Neural progenitor cell (in vitro differentiated cells): Measurements from ENCODE around the gene ITIH6. TPM values are rescaled to one million over a fixed set of nuclear protein-coding genes. Genes with fewer than 3 reads are reported as not detected.

Experiments used
- DNase-seq: peaks from one replicate; pipeline ENCODE4 v3.0.0-alpha.2; 2016; ENCODE audit warnings: low spot score
- H2AFZ ChIP-seq: fragments of 200-600 bp; sonication (generic); replicated peaks from 2 replicates; pipeline ENCODE4 v1.6.1; 2016; ENCODE audit warnings: antibody characterized with exemption
- H3F3A ChIP-seq: fragments of 200-600 bp; sonication (generic); 2 replicates; pipeline ENCODE4 v1.6.1; 2016; ENCODE audit warnings: antibody characterized with exemption, low read depth
- H3K27ac ChIP-seq: fragments of 200-600 bp; sonication (generic); 2 replicates; pipeline ENCODE4 v1.5.1; 2016; ENCODE audit warnings: mild to moderate bottlenecking
- H3K27me3 ChIP-seq: fragments of 200-600 bp; sonication (generic); 2 replicates; pipeline ENCODE4 v1.6.1; 2016; ENCODE audit warnings: mild to moderate bottlenecking, moderate library complexity
- H3K36me3 ChIP-seq: fragments of 200-600 bp; sonication (generic); 2 replicates; pipeline ENCODE4 v1.5.1; 2016
- H3K4me1 ChIP-seq: fragments of 200-600 bp; sonication (generic); 2 replicates; pipeline ENCODE4 v1.6.1; 2016; ENCODE audit warnings: mixed run types
- H3K4me2 ChIP-seq: fragments of 200-600 bp; sonication (generic); 2 replicates; pipeline ENCODE4 v1.6.1; 2016
- H3K4me3 ChIP-seq: fragments of 200-600 bp; sonication (generic); 2 replicates; pipeline ENCODE4 v1.5.1; 2016
- H3K79me2 ChIP-seq: fragments of 200-600 bp; sonication (generic); 2 replicates; pipeline ENCODE4 v1.6.1; 2016; ENCODE audit warnings: low read depth
- H3K9ac ChIP-seq: fragments of 200-600 bp; sonication (generic); 2 replicates; pipeline ENCODE4 v1.6.1; 2016
- H3K9me3 ChIP-seq: fragments of 200-600 bp; sonication (generic); 2 replicates; pipeline ENCODE4 v1.5.1; 2016; ENCODE audit warnings: low read depth
- H4K20me1 ChIP-seq: fragments of 200-600 bp; sonication (generic); 2 replicates; pipeline ENCODE4 v1.6.1; 2016; ENCODE audit warnings: low read depth
- H3K27ac Mint-ChIP-seq: 3 replicates; pipeline ENCODE4 v1.8.0; 2021; ENCODE audit warnings: mixed read lengths
- H3K27me3 Mint-ChIP-seq: 2 replicates; pipeline ENCODE4 v1.8.0; 2022; ENCODE audit warnings: low read depth, mild to moderate bottlenecking, inconsistent platforms, moderate library complexity, mixed read lengths; ENCODE audit not compliant: insufficient read depth
- H3K36me3 Mint-ChIP-seq: 3 replicates; pipeline ENCODE4 v1.8.0; 2021; ENCODE audit warnings: mixed read lengths
- H3K4me1 Mint-ChIP-seq: 3 replicates; pipeline ENCODE4 v1.8.0; 2021; ENCODE audit warnings: mixed read lengths
- H3K4me3 Mint-ChIP-seq: 3 replicates; pipeline ENCODE4 v1.8.0; 2021; ENCODE audit warnings: mild to moderate bottlenecking, moderate library complexity, mixed read lengths
- H3K9me3 Mint-ChIP-seq: 3 replicates; pipeline ENCODE4 v1.8.0; 2020; ENCODE audit warnings: mixed read lengths
- EZH2 ChIP-seq: fragments of 200-600 bp; sonication (generic); IDR thresholded peaks from 2 replicates; pipeline ENCODE4 v1.6.1; 2017; ENCODE audit warnings: antibody characterized with exemption, mild to moderate bottlenecking, moderate library complexity
- EZH2phosphoT487 ChIP-seq: fragments of 200-600 bp; sonication (generic); IDR thresholded peaks from 2 replicates; pipeline ENCODE4 v1.6.1; 2017; ENCODE audit warnings: antibody characterized with exemption
- total RNA-seq: library from RNA; depleted of rRNA; stranded (reverse); fragments of >200 nt; gene quantifications from 2 replicates; pipeline ENCODE4 v1.2.3, GENCODE V29; 2015; ENCODE audit warnings: low replicate concordance
- TF ChIP-seq, protein P1 (sequence below): fragments of 200-600 bp; sonication (generic); IDR thresholded peaks from 2 replicates; pipeline ENCODE4 v1.5.1; 2017; ENCODE audit warnings: antibody characterized with exemption, mild to moderate bottlenecking

Gene ITIH6
- total RNA-seq, 1 donor from 2014 or later: not detected

GRCh38 chrX:54824722-54825121 is 26.7 kb upstream of the ITIH6 start:
- no peak overlapping the region for H3K27ac Mint-ChIP-seq

DNA sequence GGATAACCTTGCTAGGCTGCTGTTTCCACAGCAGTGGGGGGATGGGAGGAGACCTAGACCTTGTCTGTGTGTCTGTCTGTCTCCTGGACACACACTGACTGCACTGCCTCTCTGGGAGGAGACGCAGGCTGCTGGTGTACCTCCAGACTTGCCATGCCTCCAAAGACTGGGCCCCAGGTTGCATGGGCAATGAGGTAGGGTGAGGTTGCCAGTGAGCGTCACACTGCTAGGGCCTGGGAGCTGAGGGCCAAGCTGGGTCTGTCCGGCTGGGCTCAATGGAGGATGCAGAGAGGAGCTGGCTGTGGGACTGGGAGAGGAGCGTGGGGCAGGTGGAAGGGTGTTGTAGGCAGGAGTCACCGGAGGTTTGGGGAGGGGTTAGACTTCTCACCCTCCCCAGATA is 26.1 kb upstream of the ITIH6 start:
- H3K4me1 ChIP-seq: no peaks in the 10 kb centered on the region
- H3K27ac ChIP-seq: no peak overlapping the region
- no peak for DNase-seq
- Mint-ChIP-seq H3K4me3 (no peak overlapping the region), H3K27ac (no peak overlapping the region), H3K36me3 (no peaks in the 10 kb centered on the region), H3K4me1 (peaks cover 6% of the 10 kb centered on the region), H3K27me3 (peaks cover 8% of the 10 kb centered on the region), H3K9me3 (peaks cover 15% of the 10 kb centered on the region)
- no peaks in the 10 kb centered on the region for H3K36me3 ChIP-seq
- no peak overlapping the region for H2AFZ ChIP-seq
- no peaks in the 10 kb centered on the region for H3K9me3 ChIP-seq
- H3F3A ChIP-seq: no peaks in the 10 kb centered on the region
- no peak overlapping the region for H3K4me2 ChIP-seq
- H3K79me2 ChIP-seq: no peaks in the 10 kb centered on the region
- no peak overlapping the region for H3K9ac ChIP-seq
- H4K20me1 ChIP-seq: no peaks in the 10 kb centered on the region
- no peaks in the 10 kb centered on the region for H3K27me3 ChIP-seq
- H3K4me3 ChIP-seq: no peak overlapping the region
- TF ChIP-seq, protein P1, sequence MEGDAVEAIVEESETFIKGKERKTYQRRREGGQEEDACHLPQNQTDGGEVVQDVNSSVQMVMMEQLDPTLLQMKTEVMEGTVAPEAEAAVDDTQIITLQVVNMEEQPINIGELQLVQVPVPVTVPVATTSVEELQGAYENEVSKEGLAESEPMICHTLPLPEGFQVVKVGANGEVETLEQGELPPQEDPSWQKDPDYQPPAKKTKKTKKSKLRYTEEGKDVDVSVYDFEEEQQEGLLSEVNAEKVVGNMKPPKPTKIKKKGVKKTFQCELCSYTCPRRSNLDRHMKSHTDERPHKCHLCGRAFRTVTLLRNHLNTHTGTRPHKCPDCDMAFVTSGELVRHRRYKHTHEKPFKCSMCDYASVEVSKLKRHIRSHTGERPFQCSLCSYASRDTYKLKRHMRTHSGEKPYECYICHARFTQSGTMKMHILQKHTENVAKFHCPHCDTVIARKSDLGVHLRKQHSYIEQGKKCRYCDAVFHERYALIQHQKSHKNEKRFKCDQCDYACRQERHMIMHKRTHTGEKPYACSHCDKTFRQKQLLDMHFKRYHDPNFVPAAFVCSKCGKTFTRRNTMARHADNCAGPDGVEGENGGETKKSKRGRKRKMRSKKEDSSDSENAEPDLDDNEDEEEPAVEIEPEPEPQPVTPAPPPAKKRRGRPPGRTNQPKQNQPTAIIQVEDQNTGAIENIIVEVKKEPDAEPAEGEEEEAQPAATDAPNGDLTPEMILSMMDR: no peak
- no peak for TF ChIP-seq EZH2phosphoT487
- TF ChIP-seq EZH2: no peak

More at GRCh38 chrX:54824722-54825121, 26.7 kb upstream of the ITIH6 start:
- Histone ChIP-seq H3K27ac (no peak overlapping the region), H4K20me1 (no peaks in the 10 kb centered on the region), H3K4me3 (no peak overlapping the region), H3K27me3 (no peaks in the 10 kb centered on the region), H3K79me2 (no peaks in the 10 kb centered on the region), H2AFZ (no peak overlapping the region), H3K4me2 (no peak overlapping the region), H3F3A (no peaks in the 10 kb centered on the region), H3K4me1 (no peaks in the 10 kb centered on the region), H3K36me3 (no peaks in the 10 kb centered on the region), H3K9me3 (no peaks in the 10 kb centered on the region), H3K9ac (no peak overlapping the region)
- no peak overlapping the region for H3K4me3 Mint-ChIP-seq
- H3K4me1 Mint-ChIP-seq: peaks cover 6% of the 10 kb centered on the region
- no peaks in the 10 kb centered on the region for H3K36me3 Mint-ChIP-seq
- peaks cover 8% of the 10 kb centered on the region for H3K27me3 Mint-ChIP-seq
- H3K9me3 Mint-ChIP-seq: peaks cover 15% of the 10 kb centered on the region
- no peak for TF ChIP-seq EZH2phosphoT487
- no peak for TF ChIP-seq EZH2
- TF ChIP-seq, protein P1: no peak
- DNase-seq: no peak

DNA sequence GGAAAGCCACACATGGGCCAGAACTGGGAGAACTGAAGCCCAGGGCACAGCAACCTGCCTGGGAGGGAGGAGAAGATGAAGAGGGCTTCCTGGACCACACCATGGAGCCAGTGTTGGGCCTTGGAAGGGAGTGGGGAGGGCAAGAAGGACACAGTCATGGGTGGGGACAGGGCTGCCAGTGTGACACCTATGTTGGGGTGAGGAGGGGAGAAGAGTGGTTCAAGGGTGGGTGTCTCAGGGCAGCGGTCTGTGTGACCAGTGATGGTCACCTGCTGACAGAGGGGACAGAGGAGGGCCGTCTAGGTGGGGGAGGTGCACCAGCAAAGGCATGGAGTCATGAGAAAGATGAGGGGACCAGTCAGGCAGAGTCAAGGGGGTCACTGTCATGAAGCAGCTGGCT is 23.3 kb upstream of the ITIH6 start:
- Mint-ChIP-seq H3K27me3 (peaks cover 11% of the 10 kb centered on the region), H3K9me3 (peaks cover 10% of the 10 kb centered on the region), H3K27ac (no peak overlapping the region), H3K4me3 (no peak overlapping the region), H3K36me3 (peaks cover 3% of the 10 kb centered on the region), H3K4me1 (peaks cover 6% of the 10 kb centered on the region)
- Histone ChIP-seq H3K4me1 (no peaks in the 10 kb centered on the region), H3K4me2 (no peak overlapping the region), H4K20me1 (no peaks in the 10 kb centered on the region), H3K27me3 (no peaks in the 10 kb centered on the region), H2AFZ (no peak overlapping the region), H3K79me2 (no peaks in the 10 kb centered on the region), H3K27ac (no peak overlapping the region), H3K36me3 (no peaks in the 10 kb centered on the region), H3K4me3 (no peak overlapping the region), H3K9me3 (no peaks in the 10 kb centered on the region), H3F3A (no peaks in the 10 kb centered on the region), H3K9ac (no peak overlapping the region)
- TF ChIP-seq EZH2 (no peak), EZH2phosphoT487 (no peak)
- TF ChIP-seq, protein P1: no peak
- no peak for DNase-seq
